A549 (cell line): Measurements from ENCODE around the gene PBX1. TPM values are rescaled to one million over a fixed set of nuclear protein-coding genes. Genes with fewer than 3 reads are reported as not detected.

Experiments
- ATAC-seq, 2 experiments: fragments of 200-7000 bp in 1 of 2; fragments of >200 bp in 1 of 2; cut with Nextera tagmentation in 1 of 2; cut with Tn5 transposase in 1 of 2; 3 replicates each; pipeline versions ENCODE4 v1.8.0 to v1.9.1; 2018 to 2020; ENCODE audit warnings: mild to moderate bottlenecking in 1 of 2, moderate library complexity in 1 of 2
- CTCF ChIA-PET: fragments of 300-600 bp; sonication (Branson Sonifier 250); formaldehyde crosslinking; extraction: SDS; loops from one replicate; lab custom pipeline; 2021; ENCODE audit warnings: antibody characterized with exemption, inconsistent platforms; lab: Yijun Ruan, JAX
- POLR2A ChIA-PET: fragments of 350-600 bp; formaldehyde crosslinking; extraction: SDS; loops from one replicate; lab custom pipeline; 2021; ENCODE audit warnings: antibody characterized with exemption, inconsistent platforms; lab: Yijun Ruan, JAX
- DNase-seq, 2 experiments: peaks; one replicate each; pipeline versions ENCODE4 v3.0.0 to v3.0.0-alpha.2; 2011 to 2016; ENCODE audit warnings: low read depth in 1 of 2, low spot score in 1 of 2
- FAIRE-seq: peaks from 2 replicates; lab custom pipeline; 2011; peaks lifted over from hg19 to GRCh38; lab: Jason Lieb, UNC
- H3K27ac ChIP-seq, 2 experiments: fragments of >200 bp; sonication (Bioruptor Twin); formaldehyde crosslinking; 3 replicates each; pipeline ENCODE4 v1.5.1; 2016 to 2017
- H3K4me1 ChIP-seq: fragments of >200 bp; sonication (Bioruptor Twin); formaldehyde crosslinking; 3 replicates; pipeline ENCODE4 v1.6.1; 2016
- H3K4me2 ChIP-seq: fragments of >200 bp; sonication (Bioruptor Twin); formaldehyde crosslinking; 3 replicates; pipeline ENCODE4 v1.6.1; 2016
- H3K4me3 ChIP-seq: fragments of >200 bp; sonication (Bioruptor Twin); formaldehyde crosslinking; 3 replicates; pipeline ENCODE4 v1.5.1; 2016
- H3K9me3 ChIP-seq: fragments of >200 bp; sonication (Bioruptor Twin); formaldehyde crosslinking; 3 replicates; pipeline ENCODE4 v1.6.1; 2016
- CEBPB ChIP-seq, 2 experiments: fragments of >200 bp in 1 of 2; sonication (Bioruptor Twin) in 1 of 2; formaldehyde crosslinking in 1 of 2; IDR thresholded peaks; 2 replicates each; pipeline ENCODE4 v1.6.1; 2012 to 2016
- CHD2 ChIP-seq: fragments of 150-350 bp; IDR thresholded peaks from 2 replicates; pipeline ENCODE4 v1.6.1; 2014; ENCODE audit warnings: low read length; ENCODE audit not compliant: partially characterized antibody
- EHMT2 ChIP-seq: fragments of 200-600 bp; sonication (generic); IDR thresholded peaks from 2 replicates; pipeline ENCODE4 v1.6.1; 2016; ENCODE audit warnings: antibody characterized with exemption, low read depth, mild to moderate bottlenecking, moderate library complexity
- ELK1 ChIP-seq: fragments of 150-350 bp; IDR thresholded peaks from 2 replicates; pipeline ENCODE4 v1.6.1; 2014; ENCODE audit warnings: low read depth, mild to moderate bottlenecking, low read length
- FOSL2 ChIP-seq, 2 experiments: fragments of 450-650 bp in 1 of 2; fragments of >200 bp in 1 of 2; sonication (Bioruptor Twin) in 1 of 2; formaldehyde crosslinking; IDR thresholded peaks; 2 replicates each; pipeline versions ENCODE4 v1.5.0 to v1.6.1; 2016 to 2020; ENCODE audit warnings: mild to moderate bottlenecking in 1 of 2, moderate library complexity in 1 of 2
- GATA3 ChIP-seq: IDR thresholded peaks from 2 replicates; pipeline ENCODE4 v1.6.1; 2012; ENCODE audit warnings: borderline replicate concordance
- JUNB ChIP-seq: fragments of >200 bp; sonication (Bioruptor Twin); formaldehyde crosslinking; IDR thresholded peaks from 2 replicates; pipeline ENCODE4 v1.6.1; 2016
- KDM5A ChIP-seq: fragments of 200-600 bp; sonication (generic); IDR thresholded peaks from 2 replicates; pipeline ENCODE4 v1.6.1; 2016; ENCODE audit warnings: antibody characterized with exemption, mild to moderate bottlenecking
- MAX ChIP-seq: IDR thresholded peaks from 2 replicates; pipeline ENCODE4 v1.6.1; 2012
- MAZ ChIP-seq: fragments of 150-350 bp; IDR thresholded peaks from 2 replicates; pipeline ENCODE4 v1.6.1; 2014; ENCODE audit warnings: antibody characterized with exemption, low read depth, low read length, borderline replicate concordance
- NR3C1 ChIP-seq: fragments of >200 bp; sonication (Bioruptor Twin); formaldehyde crosslinking; IDR thresholded peaks from 3 replicates; pipeline ENCODE4 v1.6.1; 2017
- POLR2AphosphoS2 ChIP-seq: conservative IDR thresholded peaks from 2 replicates; pipeline ENCODE4 v1.6.1; 2012; ENCODE audit warnings: low read length, improper control_type of control experiment, inconsistent platforms
- RARB ChIP-seq: fragments of 250-450 bp; sonication (Bioruptor Pico); IDR thresholded peaks from 2 replicates; pipeline ENCODE4 v1.8.0; 2021; ENCODE audit warnings: mild to moderate bottlenecking, moderate library complexity
- SREBF2 ChIP-seq: fragments of 450-650 bp; IDR thresholded peaks from 2 replicates; pipeline ENCODE4 v1.6.1; 2014; ENCODE audit warnings: mild to moderate bottlenecking, moderate library complexity
- TP53 ChIP-seq: fragments of 250-450 bp; sonication (Bioruptor Pico); IDR thresholded peaks from 2 replicates; pipeline ENCODE4 v1.5.0; 2021; ENCODE audit warnings: mild to moderate bottlenecking, moderate library complexity
- WGBS: methylation state at CpG from one replicate; pipeline ENCODE4 v1.1.6; 2017; ENCODE audit errors: missing lambda C conversion rate; 5-methylcytosine and 5-hydroxymethylcytosine counted together
- polyA plus RNA-seq, 4 experiments: library from polyadenylated mRNA; depleted of rRNA in 3 of 4; stranded (reverse); fragments of >200 nt; fragmentation: RNase III in 1 of 4; extraction: RNeasy Plus Mini Kit Qiagen cat#74134 plus additional on column Dnase treatment in 1 of 4; gene quantifications; 2 replicates in 3 of 4; 3 replicates in 1 of 4; pipeline ENCODE4 v1.2.3, GENCODE V29; 2011 to 2017
- TF ChIP-seq, protein P1 (sequence below): IDR thresholded peaks from 2 replicates; pipeline ENCODE4 v1.6.1; 2012
- TF ChIP-seq, protein P2 (sequence below): fragments of 250-450 bp; sonication (Bioruptor Pico); IDR thresholded peaks from 2 replicates; pipeline ENCODE4 v1.5.0; 2021; ENCODE audit warnings: mild to moderate bottlenecking, moderate library complexity, borderline replicate concordance
- TF ChIP-seq, protein P3 (sequence below): fragments of >200 bp; sonication (Bioruptor Twin); formaldehyde crosslinking; IDR thresholded peaks from 2 replicates; pipeline ENCODE4 v1.6.1; 2016

The PBX1 gene
- polyA plus RNA-seq, 2 of the 4 experiments (the other 2 are of a cell fraction), result 47.8 to 61.5 TPM

DNA sequence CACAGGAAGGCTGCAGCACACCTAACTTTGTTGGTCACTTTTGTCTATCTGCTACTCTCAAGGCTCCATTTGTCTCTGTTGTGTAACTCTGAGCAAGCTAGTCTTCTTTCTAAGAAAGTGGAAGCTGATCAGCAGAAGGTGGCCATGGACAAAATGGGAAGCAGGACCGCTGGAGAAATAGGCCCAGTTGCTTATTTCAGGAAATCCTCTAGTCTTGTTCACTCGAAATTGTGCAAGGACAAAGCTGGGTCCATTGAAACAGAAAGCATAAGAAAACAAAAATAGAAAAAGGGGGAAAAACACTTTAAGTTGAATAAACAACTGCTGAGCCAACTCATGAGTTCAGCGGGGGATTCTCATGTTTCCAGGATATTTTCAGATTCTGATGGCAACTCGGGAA, 150.1 kb downstream of the PBX1 start:
- no peak for ATAC-seq
- no peak for FAIRE-seq
- TF ChIP-seq, protein P1, sequence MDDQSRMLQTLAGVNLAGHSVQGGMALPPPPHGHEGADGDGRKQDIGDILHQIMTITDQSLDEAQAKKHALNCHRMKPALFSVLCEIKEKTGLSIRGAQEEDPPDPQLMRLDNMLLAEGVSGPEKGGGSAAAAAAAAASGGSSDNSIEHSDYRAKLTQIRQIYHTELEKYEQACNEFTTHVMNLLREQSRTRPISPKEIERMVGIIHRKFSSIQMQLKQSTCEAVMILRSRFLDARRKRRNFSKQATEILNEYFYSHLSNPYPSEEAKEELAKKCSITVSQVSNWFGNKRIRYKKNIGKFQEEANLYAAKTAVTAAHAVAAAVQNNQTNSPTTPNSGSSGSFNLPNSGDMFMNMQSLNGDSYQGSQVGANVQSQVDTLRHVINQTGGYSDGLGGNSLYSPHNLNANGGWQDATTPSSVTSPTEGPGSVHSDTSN, result no peak
- TF ChIP-seq, all 56 proteins: peak for 0
- POLR2A ChIA-PET, result no interaction called here
- H3K4me1 ChIP-seq, result peaks cover 68% of the 10 kb centered on the region
- no peak overlapping the region for H3K4me3 ChIP-seq
- no peak for DNase-seq
- H3K4me2 ChIP-seq, result no peak overlapping the region
- no peaks in the 10 kb centered on the region for H3K9me3 ChIP-seq
- H3K27ac ChIP-seq, result peak overlapping the region in 1 of 2 experiments; percentile 86; a peak in 3 of 6 replicates
- 61% methylated on average over 4 of the region's 4 CpGs for WGBS
- CTCF ChIA-PET, result no interaction called here

DNA sequence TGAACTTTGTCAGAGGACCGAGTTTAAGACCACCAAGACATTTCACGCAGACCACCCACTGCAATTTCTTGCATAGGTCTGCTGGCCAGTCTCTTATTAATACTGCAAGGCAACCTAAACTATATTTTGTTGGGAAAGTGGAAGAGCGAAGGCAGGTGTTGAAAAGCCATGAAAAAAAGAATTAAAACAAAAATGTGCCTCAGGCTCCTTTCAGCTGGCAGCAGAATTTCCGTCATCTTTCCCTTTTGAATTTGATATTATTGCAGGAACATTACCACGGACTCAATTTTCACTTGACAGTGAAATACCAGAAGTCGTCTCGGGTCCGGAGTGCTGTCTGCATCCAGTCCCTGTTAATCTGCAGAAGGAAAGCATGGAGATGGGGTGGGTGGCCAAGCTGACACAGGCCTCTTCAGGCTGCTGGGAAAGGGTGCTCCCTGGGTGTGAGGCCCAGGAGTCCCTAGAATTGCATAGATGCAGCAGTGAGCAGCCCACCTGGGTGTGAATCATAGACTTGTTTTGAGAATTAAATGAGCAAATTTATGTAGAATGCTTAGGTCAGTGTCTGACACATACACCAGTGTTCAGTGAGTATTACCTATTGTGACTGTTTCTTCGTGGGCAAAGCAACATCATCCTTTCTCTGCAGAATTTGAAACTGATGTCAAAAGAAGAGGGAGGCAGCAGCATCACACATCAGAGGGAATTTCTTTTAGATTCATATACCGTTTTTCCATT, 150.7 kb downstream of the PBX1 start:
- CTCF ChIA-PET, result no interaction called here
- TF ChIP-seq FOSL2 (IDR thresholded peaks at IDR 0.05), result no peak
- TF ChIP-seq FOSL2 (CRISPR knock-in tag; IDR thresholded peaks at IDR 0.05), result no peak
- TF ChIP-seq RARB (CRISPR knock-in tag), result no peak
- no peak for TF ChIP-seq KDM5A
- TF ChIP-seq, protein P1, result no peak
- TF ChIP-seq MAZ, result no peak
- TF ChIP-seq TP53 (CRISPR knock-in tag), result no peak
- no peak for TF ChIP-seq SREBF2
- no peak for TF ChIP-seq JUNB
- TF ChIP-seq POLR2AphosphoS2, result no peak
- WGBS, result 63% methylated on average over 10 of the region's 10 CpGs
- ATAC-seq, result no peak
- Histone ChIP-seq H3K4me1 (peaks cover 62% of the 10 kb centered on the region), H3K27ac (peak overlapping the region in 1 of 2 experiments; percentile 86; a peak in 3 of 6 replicates), H3K4me2 (no peak overlapping the region), H3K4me3 (no peak overlapping the region), H3K9me3 (no peaks in the 10 kb centered on the region)
- no peak for DNase-seq
- no peak for FAIRE-seq
- POLR2A ChIA-PET, result no interaction called here

DNA sequence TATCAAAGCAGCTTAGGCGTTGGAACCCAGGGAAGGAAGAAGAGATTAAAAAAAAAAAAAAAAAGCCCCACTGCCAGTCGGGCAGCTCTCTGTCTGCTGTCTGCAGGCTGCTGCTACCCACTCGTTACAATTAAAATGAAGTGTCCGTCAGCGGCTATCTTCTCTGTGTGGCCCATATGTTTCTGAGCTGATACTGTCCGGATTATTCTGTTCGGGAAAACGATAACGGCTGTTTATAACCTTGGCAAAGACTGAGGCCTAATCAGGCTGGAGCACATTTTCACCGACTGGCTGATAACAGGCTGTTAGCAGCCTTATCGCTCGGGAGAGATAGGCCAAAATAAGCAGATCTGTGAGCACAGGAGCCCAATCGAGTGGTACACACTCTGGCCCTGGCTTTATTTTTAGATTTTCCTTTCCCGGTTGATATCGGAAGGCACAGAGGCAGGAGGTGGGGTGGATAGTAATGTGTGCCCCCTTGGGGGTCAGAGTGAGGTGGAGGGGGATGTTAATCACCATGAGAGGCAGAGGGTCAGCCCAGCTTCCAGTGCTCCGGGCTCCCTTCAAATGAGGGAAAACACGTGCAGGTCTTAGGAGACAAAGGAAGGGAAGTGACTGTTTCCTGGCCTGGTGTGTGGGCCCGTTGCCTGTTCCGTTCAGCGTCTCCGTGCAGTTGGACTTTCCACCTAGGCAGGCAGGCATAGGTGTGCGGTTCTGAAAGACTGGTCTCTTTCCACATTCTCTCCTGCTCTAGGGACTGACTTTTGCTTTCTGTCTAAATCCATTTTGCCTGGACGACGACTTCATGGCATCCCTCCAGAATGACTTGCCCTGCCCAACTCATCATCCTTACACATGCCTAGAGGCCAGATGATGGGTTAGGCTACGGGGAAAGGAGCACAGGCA, 153.4 kb downstream of the PBX1 start:
- TF ChIP-seq, protein P2, sequence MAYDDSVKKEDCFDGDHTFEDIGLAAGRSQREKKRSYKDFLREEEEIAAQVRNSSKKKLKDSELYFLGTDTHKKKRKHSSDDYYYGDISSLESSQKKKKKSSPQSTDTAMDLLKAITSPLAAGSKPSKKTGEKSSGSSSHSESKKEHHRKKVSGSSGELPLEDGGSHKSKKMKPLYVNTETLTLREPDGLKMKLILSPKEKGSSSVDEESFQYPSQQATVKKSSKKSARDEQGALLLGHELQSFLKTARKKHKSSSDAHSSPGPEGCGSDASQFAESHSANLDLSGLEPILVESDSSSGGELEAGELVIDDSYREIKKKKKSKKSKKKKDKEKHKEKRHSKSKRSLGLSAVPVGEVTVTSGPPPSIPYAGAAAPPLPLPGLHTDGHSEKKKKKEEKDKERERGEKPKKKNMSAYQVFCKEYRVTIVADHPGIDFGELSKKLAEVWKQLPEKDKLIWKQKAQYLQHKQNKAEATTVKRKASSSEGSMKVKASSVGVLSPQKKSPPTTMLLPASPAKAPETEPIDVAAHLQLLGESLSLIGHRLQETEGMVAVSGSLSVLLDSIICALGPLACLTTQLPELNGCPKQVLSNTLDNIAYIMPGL (CRISPR knock-in tag), result no peak
- TF ChIP-seq CEBPB (IDR thresholded peaks at IDR 0.05) (no peak), CHD2 (no peak), ELK1 (no peak), GATA3 (no peak), MAZ (no peak), EHMT2 (no peak), MAX (no peak), NR3C1 (no peak)
- TF ChIP-seq, protein P3, sequence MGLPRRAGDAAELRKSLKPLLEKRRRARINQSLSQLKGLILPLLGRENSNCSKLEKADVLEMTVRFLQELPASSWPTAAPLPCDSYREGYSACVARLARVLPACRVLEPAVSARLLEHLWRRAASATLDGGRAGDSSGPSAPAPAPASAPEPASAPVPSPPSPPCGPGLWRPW, result no peak
- TF ChIP-seq, protein P1, result no peak
- H3K4me3 ChIP-seq, result no peak overlapping the region
- no peak for ATAC-seq
- H3K4me2 ChIP-seq, result no peak overlapping the region
- POLR2A ChIA-PET, result interaction anchor here (0.7 kb wide), 1 partner anchor 30 kb away, joined by 5 read pairs; no protein-coding TSS in a partner anchor
- no peaks in the 10 kb centered on the region for H3K9me3 ChIP-seq
- H3K27ac ChIP-seq, result peak overlapping the region in 1 of 2 experiments; percentile 65; a peak in 3 of 6 replicates
- DNase-seq, result no peak
- WGBS, result 78% methylated on average over 25 of the region's 25 CpGs
- FAIRE-seq, result no peak
- H3K4me1 ChIP-seq, result peaks cover 40% of the 10 kb centered on the region
- CTCF ChIA-PET, result interaction anchor here (0.6 to 1.2 kb wide), 2 partner anchors 24 to 129 kb away, joined by 3 read pairs; no protein-coding TSS in a partner anchor
